Ishikawa (cell line): ENCODE measurements around the gene PSEN1.

Experiments
- CEBPB ChIP-seq: IDR thresholded peaks from 2 replicates; pipeline ENCODE4 v1.6.1; 2012
- EP300 ChIP-seq: IDR thresholded peaks from 2 replicates; pipeline ENCODE4 v1.6.1; 2012; ENCODE audit warnings: borderline replicate concordance
- RAD21 ChIP-seq: IDR thresholded peaks from 2 replicates; pipeline ENCODE4 v1.6.1; 2012; ENCODE audit warnings: low read depth
- TAF1 ChIP-seq: IDR thresholded peaks from 2 replicates; pipeline ENCODE4 v1.6.1; 2012; ENCODE audit warnings: low read depth, mild to moderate bottlenecking
- TF ChIP-seq, protein P1 (sequence below): IDR thresholded peaks from 2 replicates; pipeline ENCODE4 v1.6.1; 2012; ENCODE audit warnings: low read depth, mild to moderate bottlenecking

GRCh38 chr14:73248108-73248868 is 112.0 kb downstream of the PSEN1 start:
- TF ChIP-seq CEBPB (no peak), TAF1 (no peak), EP300 (no peak), RAD21 (no peak)
- TF ChIP-seq, protein P1, sequence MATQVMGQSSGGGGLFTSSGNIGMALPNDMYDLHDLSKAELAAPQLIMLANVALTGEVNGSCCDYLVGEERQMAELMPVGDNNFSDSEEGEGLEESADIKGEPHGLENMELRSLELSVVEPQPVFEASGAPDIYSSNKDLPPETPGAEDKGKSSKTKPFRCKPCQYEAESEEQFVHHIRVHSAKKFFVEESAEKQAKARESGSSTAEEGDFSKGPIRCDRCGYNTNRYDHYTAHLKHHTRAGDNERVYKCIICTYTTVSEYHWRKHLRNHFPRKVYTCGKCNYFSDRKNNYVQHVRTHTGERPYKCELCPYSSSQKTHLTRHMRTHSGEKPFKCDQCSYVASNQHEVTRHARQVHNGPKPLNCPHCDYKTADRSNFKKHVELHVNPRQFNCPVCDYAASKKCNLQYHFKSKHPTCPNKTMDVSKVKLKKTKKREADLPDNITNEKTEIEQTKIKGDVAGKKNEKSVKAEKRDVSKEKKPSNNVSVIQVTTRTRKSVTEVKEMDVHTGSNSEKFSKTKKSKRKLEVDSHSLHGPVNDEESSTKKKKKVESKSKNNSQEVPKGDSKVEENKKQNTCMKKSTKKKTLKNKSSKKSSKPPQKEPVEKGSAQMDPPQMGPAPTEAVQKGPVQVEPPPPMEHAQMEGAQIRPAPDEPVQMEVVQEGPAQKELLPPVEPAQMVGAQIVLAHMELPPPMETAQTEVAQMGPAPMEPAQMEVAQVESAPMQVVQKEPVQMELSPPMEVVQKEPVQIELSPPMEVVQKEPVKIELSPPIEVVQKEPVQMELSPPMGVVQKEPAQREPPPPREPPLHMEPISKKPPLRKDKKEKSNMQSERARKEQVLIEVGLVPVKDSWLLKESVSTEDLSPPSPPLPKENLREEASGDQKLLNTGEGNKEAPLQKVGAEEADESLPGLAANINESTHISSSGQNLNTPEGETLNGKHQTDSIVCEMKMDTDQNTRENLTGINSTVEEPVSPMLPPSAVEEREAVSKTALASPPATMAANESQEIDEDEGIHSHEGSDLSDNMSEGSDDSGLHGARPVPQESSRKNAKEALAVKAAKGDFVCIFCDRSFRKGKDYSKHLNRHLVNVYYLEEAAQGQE = no peak
